ENCODE results near the gene PKD1L1.
"Not testable (repeated sequence)": the region's sequence is repeated elsewhere in the genome, so short reads cannot be mapped to it uniquely, and the experiment has no call there.

Gene PKD1L1

GRCh38 chr7:47948141-47948790 lies at the start of gene PKD1L1:
PKD1L1 (minus strand) TSS chr7:47948466; CDS start chr7:47948440, 26 bp downstream.
- DNase-seq: no peak

GRCh38 chr7:47992446-47992845 lies 44.2 kb upstream of the PKD1L1 start:
- no peak for DNase-seq

GRCh38 chr7:47991741-47992311 lies 43.6 kb upstream of the PKD1L1 start:
- DNase-seq: peak; percentile 85

- DNase-seq: no peak
These were observed 43.0 kb upstream of the PKD1L1 start for GRCh38 chr7:47991270-47991669.

GRCh38 chr7:47990592-47990991 lies 42.3 kb upstream of the PKD1L1 start:
- DNase-seq: no peak

GRCh38 chr7:47989607-47990400 lies 41.5 kb upstream of the PKD1L1 start:
- DNase-seq: not testable (repeated sequence)

GRCh38 chr7:47988496-47989386 lies 40.5 kb upstream of the PKD1L1 start:
- DNase-seq: no peak

- no peak for DNase-seq
These were observed 34.3 kb upstream of the PKD1L1 start for GRCh38 chr7:47982610-47983009.

- not testable (repeated sequence) for DNase-seq
These were observed 32.4 kb upstream of the PKD1L1 start for GRCh38 chr7:47980648-47981047.

GRCh38 chr7:47979832-47980181 lies 31.5 kb upstream of the PKD1L1 start:
- DNase-seq: no peak

- peak; percentile 89 for DNase-seq
These were observed 31.0 kb upstream of the PKD1L1 start, which contains the start of gene HUS1 for GRCh38 chr7:47979145-47979831. HUS1 (minus strand) TSS chr7:47979615; CDS start chr7:47979519, 96 bp downstream.

GRCh38 chr7:47978790-47979144 lies 30.5 kb upstream of the PKD1L1 start:
- DNase-seq: no peak

GRCh38 chr7:47973739-47974138 lies 25.5 kb upstream of the PKD1L1 start:
- no peak for DNase-seq

GRCh38 chr7:47970761-47971160 lies 22.5 kb upstream of the PKD1L1 start:
- DNase-seq: no peak

GRCh38 chr7:47968847-47969774 lies 20.8 kb upstream of the PKD1L1 start:
- peak; percentile 46 for DNase-seq

- DNase-seq: no peak
These were observed 19.4 kb upstream of the PKD1L1 start for GRCh38 chr7:47967708-47968107.

GRCh38 chr7:47967123-47967522 lies 18.9 kb upstream of the PKD1L1 start:
- DNase-seq: no peak

GRCh38 chr7:47965456-47965855 lies 17.2 kb upstream of the PKD1L1 start:
- DNase-seq: no peak

- DNase-seq: no peak
These were observed 14.0 kb upstream of the PKD1L1 start for GRCh38 chr7:47962262-47962661.

GRCh38 chr7:47957156-47957555 lies 8.9 kb upstream of the PKD1L1 start:
- no peak for DNase-seq

- DNase-seq: no peak
These were observed 8.0 kb upstream of the PKD1L1 start for GRCh38 chr7:47956220-47956619.

All from GDM1 (cell line).